Measurements from ENCODE around the gene NTMT1.
A peak's percentile ranks its signal among the peaks of the same experiment; 100 is the strongest.

The NTMT1 gene, protein sequence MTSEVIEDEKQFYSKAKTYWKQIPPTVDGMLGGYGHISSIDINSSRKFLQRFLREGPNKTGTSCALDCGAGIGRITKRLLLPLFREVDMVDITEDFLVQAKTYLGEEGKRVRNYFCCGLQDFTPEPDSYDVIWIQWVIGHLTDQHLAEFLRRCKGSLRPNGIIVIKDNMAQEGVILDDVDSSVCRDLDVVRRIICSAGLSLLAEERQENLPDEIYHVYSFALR

DNA sequence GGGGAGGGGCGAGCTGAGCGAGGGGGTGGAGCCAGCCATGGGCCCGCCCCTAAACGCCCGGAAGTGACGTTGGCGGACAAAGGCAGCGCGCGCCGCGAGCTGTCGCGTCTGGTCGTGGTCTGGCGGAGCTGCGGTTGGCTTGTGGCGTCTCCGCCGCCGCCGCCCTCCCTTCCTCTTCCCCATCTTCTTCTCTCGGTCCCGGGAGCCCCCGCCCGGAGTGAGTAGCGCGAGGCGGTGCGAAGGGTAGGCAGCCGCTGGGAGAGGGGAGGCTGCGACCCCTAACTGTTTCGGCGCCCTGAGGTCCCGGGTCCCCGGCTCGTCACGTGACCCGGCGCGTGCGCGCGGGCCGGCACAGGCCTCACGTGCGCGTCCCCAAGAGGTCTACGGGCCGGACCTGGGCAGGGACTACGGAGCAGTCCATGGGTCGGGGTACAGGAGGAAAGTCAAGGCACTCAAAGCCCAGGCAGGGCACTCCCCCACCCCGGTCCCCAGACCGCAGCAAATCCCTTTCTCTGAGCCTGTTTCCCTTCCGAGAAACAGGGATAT is at the start of gene NTMT1:
TSS of gene NTMT1 (plus strand) at position 85 of the 546 bp plus-strand sequence. CDS start 6,541 bp downstream, outside the sequence.
- peaks cover 36% of the 10 kb centered on the region for H3K4me1 ChIP-seq (ENCODE audit: control insufficient read depth, insufficient read depth, low read length, unreplicated experiment)
- peak within 1 kb of the TSS; percentile 79 for H3K27ac ChIP-seq (ENCODE audit: low read depth, low read length)

DNA sequence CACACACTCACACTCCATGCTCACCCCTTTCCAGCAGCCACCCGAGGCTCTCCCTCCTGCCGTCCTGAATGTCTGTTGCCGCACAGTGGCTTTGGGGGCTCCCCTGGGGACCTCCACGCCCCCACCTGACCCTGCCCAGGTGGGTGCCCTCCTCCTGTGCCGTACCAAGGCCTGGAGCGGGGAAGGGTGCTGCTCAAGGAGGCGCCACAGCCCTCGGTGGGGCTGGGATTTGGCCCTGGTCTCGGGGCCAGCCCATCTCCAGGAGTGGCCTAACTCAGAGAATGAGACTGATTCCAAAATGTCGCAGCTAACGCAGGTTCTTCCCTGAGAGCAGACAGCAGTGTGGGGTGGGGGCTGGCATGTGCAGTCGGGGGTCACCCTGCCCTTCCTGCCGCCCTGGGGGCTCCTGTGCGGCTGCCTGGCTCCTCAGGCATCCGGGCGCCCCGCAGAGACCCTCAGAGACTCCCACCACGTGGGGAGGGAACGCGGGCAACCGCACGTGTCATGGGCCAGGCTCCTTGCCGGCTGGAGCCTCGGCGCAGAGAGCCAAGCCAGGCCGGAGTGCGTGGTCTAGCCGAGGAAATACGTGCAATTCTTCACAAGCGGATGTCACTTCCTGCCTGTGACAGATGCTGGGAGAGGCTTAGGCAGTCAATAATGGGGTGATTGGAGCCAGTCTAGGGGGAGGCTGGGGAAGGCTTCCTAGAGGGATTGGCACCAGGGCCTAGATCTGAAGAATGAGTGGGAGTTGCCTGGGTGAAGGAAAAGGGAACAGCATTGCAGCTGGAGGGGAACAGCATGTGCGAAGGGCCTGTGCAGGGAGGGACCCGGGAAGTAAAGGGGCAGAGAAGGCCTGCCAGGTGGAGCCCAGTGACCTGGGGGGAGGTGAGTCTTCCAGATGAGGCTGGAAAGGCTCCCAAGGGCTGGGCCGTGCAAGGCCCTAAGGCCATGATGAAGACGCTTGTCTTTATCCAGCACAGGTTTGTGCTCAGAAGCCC is 49.1 kb upstream of the NTMT1 start:
- peaks cover 4% of the 10 kb centered on the region for H3K4me1 ChIP-seq (ENCODE audit: control insufficient read depth, insufficient read depth, low read length, unreplicated experiment)
- H3K79me2 ChIP-seq (ENCODE audit: control insufficient read depth, insufficient read depth, low read length, unreplicated experiment) = no peaks in the 10 kb centered on the region
- H3K4me3 ChIP-seq (ENCODE audit: low read depth, low read length) = no peak overlapping the region
- H3K36me3 ChIP-seq (ENCODE audit: insufficient read depth, low read length) = no peaks in the 10 kb centered on the region
- no peak overlapping the region for H2AFZ ChIP-seq (ENCODE audit: low read length, unreplicated experiment)
- no peaks in the 10 kb centered on the region for H3K27me3 ChIP-seq (ENCODE audit: insufficient read depth, low read length)
- H3K27ac ChIP-seq (ENCODE audit: low read depth, low read length) = no peak overlapping the region

More for the DNA sequence above, at the start of gene NTMT1:
- H2AFZ ChIP-seq (ENCODE audit: low read length, unreplicated experiment) = peak within 1 kb of the TSS; percentile 64
- H3K4me3 ChIP-seq (ENCODE audit: low read depth, low read length) = peak within 1 kb of the TSS; percentile 86
- H3K79me2 ChIP-seq (ENCODE audit: control insufficient read depth, insufficient read depth, low read length, unreplicated experiment) = peaks cover 51% of the 10 kb centered on the region
- no peaks in the 10 kb centered on the region for H3K36me3 ChIP-seq (ENCODE audit: insufficient read depth, low read length)
- H3K27me3 ChIP-seq (ENCODE audit: insufficient read depth, low read length) = no peaks in the 10 kb centered on the region

DNA sequence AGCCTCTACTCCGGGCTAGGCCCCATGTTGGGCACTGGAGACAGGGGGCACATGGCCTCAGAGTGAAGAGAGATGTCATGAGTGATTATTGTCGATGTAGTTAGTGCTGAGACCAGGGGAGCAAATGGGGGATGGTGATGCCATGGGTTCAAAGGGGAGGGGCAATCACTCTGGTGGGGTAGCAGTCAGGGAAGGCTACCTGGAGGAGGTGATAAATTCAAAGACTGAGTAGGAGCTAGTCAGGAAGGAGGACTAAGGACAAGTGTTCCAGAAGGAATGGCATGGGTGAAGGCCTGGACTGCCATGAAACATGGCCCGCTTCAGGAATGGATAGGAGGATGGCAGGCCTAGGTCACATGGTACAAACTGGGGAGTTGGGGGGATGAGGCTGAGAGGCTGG is 46.7 kb upstream of the NTMT1 start:
- Histone ChIP-seq H2AFZ (ENCODE audit: low read length, unreplicated experiment) (no peak overlapping the region), H3K36me3 (ENCODE audit: insufficient read depth, low read length) (no peaks in the 10 kb centered on the region), H3K27ac (ENCODE audit: low read depth, low read length) (no peak overlapping the region), H3K79me2 (ENCODE audit: control insufficient read depth, insufficient read depth, low read length, unreplicated experiment) (no peaks in the 10 kb centered on the region), H3K27me3 (ENCODE audit: insufficient read depth, low read length) (no peaks in the 10 kb centered on the region), H3K4me1 (ENCODE audit: control insufficient read depth, insufficient read depth, low read length, unreplicated experiment) (peaks cover 9% of the 10 kb centered on the region), H3K4me3 (ENCODE audit: low read depth, low read length) (no peak overlapping the region)

DNA sequence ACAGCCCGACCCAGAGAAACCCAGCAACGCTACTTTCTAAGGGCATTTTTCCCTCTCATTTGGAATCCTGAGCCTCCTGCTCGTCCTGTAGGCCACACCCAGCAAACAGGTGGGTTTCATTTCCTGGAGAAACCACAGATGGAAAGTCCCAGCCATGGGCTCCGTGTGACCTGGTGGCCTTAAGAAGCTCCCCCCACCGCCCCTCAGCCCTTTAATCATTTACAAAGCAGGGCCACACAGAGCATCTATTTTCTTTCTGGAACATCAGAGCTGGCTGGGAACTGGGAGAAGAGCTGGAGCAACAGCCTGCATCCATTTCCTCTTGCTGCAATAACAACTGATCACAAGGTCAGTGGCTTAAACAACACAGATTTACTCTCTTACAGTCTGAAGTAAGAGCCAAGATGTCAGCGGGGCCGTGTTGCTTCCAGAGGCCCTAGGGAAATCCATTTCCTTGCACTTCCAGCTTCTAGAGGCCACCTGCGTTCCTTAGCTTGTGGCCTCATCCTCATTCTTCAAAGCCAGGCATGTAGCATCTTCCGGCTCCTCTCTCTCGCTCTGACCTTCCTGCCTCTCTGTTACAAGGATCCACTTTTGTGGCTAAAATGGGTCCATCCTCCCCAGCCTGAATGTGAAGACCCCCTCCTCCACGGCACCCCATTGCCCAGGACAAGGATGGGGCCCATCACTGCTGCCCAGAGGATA is 45.6 kb upstream of the NTMT1 start:
- H2AFZ ChIP-seq (ENCODE audit: low read length, unreplicated experiment) = no peak overlapping the region
- no peak overlapping the region for H3K4me3 ChIP-seq (ENCODE audit: low read depth, low read length)
- no peaks in the 10 kb centered on the region for H3K27me3 ChIP-seq (ENCODE audit: insufficient read depth, low read length)
- H3K27ac ChIP-seq (ENCODE audit: low read depth, low read length) = no peak overlapping the region
- H3K4me1 ChIP-seq (ENCODE audit: control insufficient read depth, insufficient read depth, low read length, unreplicated experiment) = peaks cover 9% of the 10 kb centered on the region
- H3K79me2 ChIP-seq (ENCODE audit: control insufficient read depth, insufficient read depth, low read length, unreplicated experiment) = no peaks in the 10 kb centered on the region
- no peaks in the 10 kb centered on the region for H3K36me3 ChIP-seq (ENCODE audit: insufficient read depth, low read length)

DNA sequence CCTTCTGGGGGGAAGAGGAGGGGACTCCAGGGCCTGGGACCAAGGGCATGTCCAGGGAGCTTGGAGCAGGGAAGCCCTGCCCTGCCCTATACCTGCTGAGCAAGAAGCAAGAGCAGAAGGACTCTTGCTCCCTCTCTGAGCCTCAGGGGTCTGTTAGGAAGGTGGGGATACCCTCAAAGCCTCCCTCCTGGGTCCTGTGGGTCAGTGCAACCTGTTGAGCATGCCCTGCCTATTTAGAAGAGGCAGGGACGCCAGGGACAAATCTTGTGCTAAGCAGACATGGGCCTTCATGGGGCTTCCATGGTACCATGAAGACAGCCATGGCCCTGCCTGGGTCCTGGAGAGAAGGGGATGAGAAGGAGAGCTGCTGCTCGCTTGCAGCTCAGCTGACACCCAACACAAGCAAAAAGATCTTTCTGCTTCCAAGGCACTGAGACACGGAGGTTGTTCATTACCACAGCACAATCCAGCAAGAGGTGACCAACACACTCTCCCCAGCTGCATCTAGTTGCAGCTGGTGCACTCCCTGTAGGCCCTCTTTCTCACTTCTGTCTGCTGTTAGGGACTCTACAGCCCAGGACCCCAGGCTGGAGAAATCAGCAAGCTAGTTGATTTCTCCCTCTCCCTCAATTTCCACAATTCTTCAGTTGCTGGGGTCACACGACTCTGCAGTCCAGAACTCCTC is 44.3 kb upstream of the NTMT1 start:
- Histone ChIP-seq H3K4me3 (ENCODE audit: low read depth, low read length) (no peak overlapping the region), H3K27ac (ENCODE audit: low read depth, low read length) (no peak overlapping the region), H3K4me1 (ENCODE audit: control insufficient read depth, insufficient read depth, low read length, unreplicated experiment) (peaks cover 9% of the 10 kb centered on the region), H3K36me3 (ENCODE audit: insufficient read depth, low read length) (no peaks in the 10 kb centered on the region), H3K79me2 (ENCODE audit: control insufficient read depth, insufficient read depth, low read length, unreplicated experiment) (no peaks in the 10 kb centered on the region), H3K27me3 (ENCODE audit: insufficient read depth, low read length) (no peaks in the 10 kb centered on the region), H2AFZ (ENCODE audit: low read length, unreplicated experiment) (no peak overlapping the region)

DNA sequence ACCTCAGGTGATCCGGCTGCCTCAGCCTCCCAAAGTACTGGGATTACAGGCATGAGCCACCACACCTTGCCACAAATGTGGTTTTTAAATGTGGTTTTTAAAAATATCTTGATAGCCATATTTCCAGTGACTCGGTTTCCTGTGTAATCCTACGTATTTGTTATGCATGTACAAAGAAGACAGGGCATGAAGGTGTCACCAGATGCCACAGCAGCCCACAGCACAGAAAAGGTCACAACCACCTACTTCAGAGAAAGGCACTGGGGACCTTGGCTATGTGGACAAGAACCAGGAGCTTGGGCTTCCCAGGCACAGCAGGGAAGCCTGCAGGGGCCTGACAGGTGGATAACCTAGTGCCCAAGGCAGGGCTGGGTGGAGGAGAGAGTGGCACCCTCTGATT is 43.1 kb upstream of the NTMT1 start:
- Histone ChIP-seq H3K79me2 (ENCODE audit: control insufficient read depth, insufficient read depth, low read length, unreplicated experiment) (no peaks in the 10 kb centered on the region), H3K4me3 (ENCODE audit: low read depth, low read length) (no peak overlapping the region), H2AFZ (ENCODE audit: low read length, unreplicated experiment) (no peak overlapping the region), H3K36me3 (ENCODE audit: insufficient read depth, low read length) (no peaks in the 10 kb centered on the region), H3K27me3 (ENCODE audit: insufficient read depth, low read length) (no peaks in the 10 kb centered on the region), H3K4me1 (ENCODE audit: control insufficient read depth, insufficient read depth, low read length, unreplicated experiment) (peaks cover 5% of the 10 kb centered on the region), H3K27ac (ENCODE audit: low read depth, low read length) (no peak overlapping the region)

DNA sequence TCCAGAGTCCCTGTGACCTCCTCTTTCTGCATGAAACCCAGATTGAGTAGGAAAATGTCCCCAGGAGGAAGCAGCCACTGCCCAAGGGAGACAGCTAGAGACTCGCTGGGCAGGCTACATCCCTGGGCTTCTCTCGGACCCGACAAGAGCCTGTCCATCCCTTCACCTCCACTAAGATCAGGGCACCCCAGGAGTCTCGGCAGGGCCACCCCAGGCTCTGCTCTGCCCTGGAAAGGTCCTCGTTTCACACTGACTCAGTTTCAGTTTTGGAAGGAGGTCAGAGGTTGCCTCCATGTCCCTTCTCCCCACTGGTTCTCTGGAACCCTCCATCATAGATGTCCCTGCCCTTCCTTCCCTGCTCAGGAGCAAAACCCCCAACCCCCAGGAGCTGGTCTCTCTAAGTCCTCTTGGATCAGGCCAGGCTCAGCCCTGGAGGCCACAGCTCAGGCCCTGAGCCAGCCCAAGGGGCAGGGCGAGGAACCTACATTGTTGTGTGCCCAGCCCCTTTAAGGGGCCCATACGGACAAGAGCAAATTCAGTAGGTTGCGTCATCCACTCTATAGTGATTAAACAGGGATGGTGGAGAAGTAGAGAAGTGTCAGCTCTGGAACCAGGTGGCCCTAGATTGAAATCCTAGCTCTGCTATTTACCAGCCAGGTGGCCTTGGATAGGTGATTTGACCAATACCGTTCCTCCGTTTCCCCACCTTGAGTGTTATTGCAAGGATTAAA is 42.5 kb upstream of the NTMT1 start:
- Histone ChIP-seq H3K79me2 (ENCODE audit: control insufficient read depth, insufficient read depth, low read length, unreplicated experiment) (no peaks in the 10 kb centered on the region), H2AFZ (ENCODE audit: low read length, unreplicated experiment) (peak overlapping the region; percentile 41), H3K27me3 (ENCODE audit: insufficient read depth, low read length) (no peaks in the 10 kb centered on the region), H3K4me3 (ENCODE audit: low read depth, low read length) (no peak overlapping the region), H3K4me1 (ENCODE audit: control insufficient read depth, insufficient read depth, low read length, unreplicated experiment) (peaks cover 5% of the 10 kb centered on the region), H3K36me3 (ENCODE audit: insufficient read depth, low read length) (no peaks in the 10 kb centered on the region), H3K27ac (ENCODE audit: low read depth, low read length) (no peak overlapping the region)

DNA sequence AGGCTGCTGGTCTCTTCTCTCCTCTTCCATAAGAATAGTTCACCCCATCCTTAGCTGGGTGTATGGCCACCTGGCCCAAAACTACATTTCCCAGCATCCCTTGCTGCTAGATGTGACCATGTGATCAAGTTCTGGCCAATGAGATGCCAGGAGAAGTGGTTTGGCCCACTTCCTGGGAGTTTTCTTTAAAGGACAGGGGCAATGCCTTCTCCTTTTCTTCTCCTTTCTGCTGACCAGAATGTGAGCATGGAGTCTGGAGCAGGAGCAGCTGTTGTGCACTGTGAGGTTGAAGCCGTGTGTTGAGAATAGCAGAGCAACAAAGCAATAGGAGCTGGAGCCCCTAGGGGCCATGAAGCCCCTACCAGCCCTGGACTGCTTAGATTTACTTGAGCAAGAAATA is 41.8 kb upstream of the NTMT1 start:
- H3K79me2 ChIP-seq (ENCODE audit: control insufficient read depth, insufficient read depth, low read length, unreplicated experiment) = no peaks in the 10 kb centered on the region
- H2AFZ ChIP-seq (ENCODE audit: low read length, unreplicated experiment) = peak overlapping the region; percentile 34
- H3K27me3 ChIP-seq (ENCODE audit: insufficient read depth, low read length) = no peaks in the 10 kb centered on the region
- H3K36me3 ChIP-seq (ENCODE audit: insufficient read depth, low read length) = no peaks in the 10 kb centered on the region
- H3K27ac ChIP-seq (ENCODE audit: low read depth, low read length) = no peak overlapping the region
- peaks cover 5% of the 10 kb centered on the region for H3K4me1 ChIP-seq (ENCODE audit: control insufficient read depth, insufficient read depth, low read length, unreplicated experiment)
- H3K4me3 ChIP-seq (ENCODE audit: low read depth, low read length) = no peak overlapping the region

DNA sequence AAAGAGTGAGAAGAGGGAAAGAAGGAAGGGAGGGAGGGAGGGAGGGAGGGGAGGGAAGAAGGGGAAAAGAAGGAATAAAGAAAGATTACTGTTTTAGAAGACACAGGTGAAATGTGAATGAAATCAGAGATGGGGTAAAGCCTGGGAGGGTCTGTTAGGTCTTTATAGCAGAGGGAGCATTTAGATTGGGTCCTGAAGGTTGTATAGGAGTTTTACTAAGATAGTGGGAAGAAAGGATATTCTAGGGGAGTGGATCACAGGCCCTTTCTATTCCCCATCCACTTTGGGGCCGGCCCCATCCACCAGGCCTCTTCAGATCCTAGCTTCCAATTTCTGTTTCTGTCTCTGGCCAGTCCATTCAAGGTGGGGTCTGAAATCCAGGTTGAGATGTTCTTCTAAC is 40.6 kb upstream of the NTMT1 start:
- H3K27ac ChIP-seq (ENCODE audit: low read depth, low read length) = no peak overlapping the region
- H3K4me1 ChIP-seq (ENCODE audit: control insufficient read depth, insufficient read depth, low read length, unreplicated experiment) = peaks cover 5% of the 10 kb centered on the region

More for the DNA sequence above, 40.6 kb upstream of the NTMT1 start:
- Histone ChIP-seq H3K27me3 (ENCODE audit: insufficient read depth, low read length) (no peaks in the 10 kb centered on the region), H3K36me3 (ENCODE audit: insufficient read depth, low read length) (no peaks in the 10 kb centered on the region), H3K4me3 (ENCODE audit: low read depth, low read length) (no peak overlapping the region), H2AFZ (ENCODE audit: low read length, unreplicated experiment) (no peak overlapping the region), H3K79me2 (ENCODE audit: control insufficient read depth, insufficient read depth, low read length, unreplicated experiment) (no peaks in the 10 kb centered on the region)

Data from ACC112 (cell line).